Nephron (organoid): ENCODE results near the gene FAAH2.
"Not testable (repeated sequence)": the region's sequence is repeated elsewhere in the genome, so short reads cannot be mapped to it uniquely, and the experiment has no call there.

Experiments used
- H3K27ac Mint-ChIP-seq, 3 experiments: 2 replicates each; pipeline ENCODE4 v1.8.0; 2020; ENCODE audit warnings: mixed read lengths in 3 of 3, mild to moderate bottlenecking in 2 of 3, moderate library complexity in 1 of 3
- H3K27me3 Mint-ChIP-seq: 2 replicates; pipeline ENCODE4 v1.8.0; 2021; ENCODE audit warnings: low read depth, mild to moderate bottlenecking, moderate library complexity, mixed read lengths
- H3K36me3 Mint-ChIP-seq: 2 replicates; pipeline ENCODE4 v1.8.0; 2020; ENCODE audit warnings: low read depth, mixed read lengths
- H3K4me1 Mint-ChIP-seq: 2 replicates; pipeline ENCODE4 v1.8.0; 2020; ENCODE audit warnings: mixed read lengths
- H3K4me3 Mint-ChIP-seq, 3 experiments: 2 replicates each; pipeline ENCODE4 v1.8.0; 2020; ENCODE audit warnings: mild to moderate bottlenecking in 3 of 3, mixed read lengths in 3 of 3, moderate library complexity in 2 of 3
- H3K9me3 Mint-ChIP-seq: 2 replicates; pipeline ENCODE4 v1.8.0; 2020; ENCODE audit warnings: mixed read lengths
- CTCF ChIP-seq, 3 experiments: fragments of 200-600 bp; sonication (generic); IDR thresholded peaks; one replicate each; pipeline ENCODE4 v1.5.0; 2021; ENCODE audit warnings: antibody characterized with exemption in 3 of 3; ENCODE audit not compliant: unreplicated experiment in 3 of 3

The FAAH2 gene

GRCh38 chrX:57294961-57295360 lies 8.5 kb downstream of the FAAH2 start:
- H3K4me3 Mint-ChIP-seq = no peak overlapping the region
- no peak overlapping the region for H3K27ac Mint-ChIP-seq
- H3K4me1 Mint-ChIP-seq = no peaks in the 10 kb centered on the region
- no peak for TF ChIP-seq CTCF (IDR thresholded peaks at IDR 0.05; ENCODE audit: unreplicated experiment in 3 of 3)
- peaks cover 24% of the 10 kb centered on the region for H3K36me3 Mint-ChIP-seq
- peaks cover 28% of the 10 kb centered on the region for H3K9me3 Mint-ChIP-seq
- H3K27me3 Mint-ChIP-seq = no peaks in the 10 kb centered on the region

- not testable (repeated sequence) for H3K4me3 Mint-ChIP-seq, H3K27ac Mint-ChIP-seq, H3K4me1 Mint-ChIP-seq, H3K27me3 Mint-ChIP-seq
- H3K36me3 Mint-ChIP-seq = peaks cover 24% of the 10 kb centered on the region
- H3K9me3 Mint-ChIP-seq = peaks cover 28% of the 10 kb centered on the region
These were observed 9.2 kb downstream of the FAAH2 start for GRCh38 chrX:57295679-57296078.

GRCh38 chrX:57313583-57314215 lies 27.2 kb downstream of the FAAH2 start:
- Mint-ChIP-seq H3K4me1 (no peaks in the 10 kb centered on the region), H3K36me3 (peaks cover 27% of the 10 kb centered on the region), H3K27me3 (no peaks in the 10 kb centered on the region), H3K4me3 (no peak overlapping the region), H3K27ac (no peak overlapping the region), H3K9me3 (peaks cover 42% of the 10 kb centered on the region)
- TF ChIP-seq CTCF (IDR thresholded peaks at IDR 0.05; ENCODE audit: unreplicated experiment in 3 of 3) = no peak

GRCh38 chrX:57329008-57329407 lies 42.5 kb downstream of the FAAH2 start:
- Mint-ChIP-seq H3K4me1 (no peaks in the 10 kb centered on the region), H3K36me3 (peaks cover 14% of the 10 kb centered on the region), H3K4me3 (no peak overlapping the region), H3K27me3 (no peaks in the 10 kb centered on the region), H3K27ac (no peak overlapping the region), H3K9me3 (peaks cover 27% of the 10 kb centered on the region)
- no peak for TF ChIP-seq CTCF (IDR thresholded peaks at IDR 0.05; ENCODE audit: unreplicated experiment in 3 of 3)

- not testable (repeated sequence) for H3K4me1 Mint-ChIP-seq, H3K4me3 Mint-ChIP-seq, H3K27me3 Mint-ChIP-seq, H3K27ac Mint-ChIP-seq
- H3K9me3 Mint-ChIP-seq = peaks cover 40% of the 10 kb centered on the region
- H3K36me3 Mint-ChIP-seq = peaks cover 13% of the 10 kb centered on the region
These were observed 49.3 kb downstream of the FAAH2 start for GRCh38 chrX:57335790-57336189.

GRCh38 chrX:57353472-57354132 lies 67.1 kb downstream of the FAAH2 start:
- Mint-ChIP-seq H3K4me1 (no peaks in the 10 kb centered on the region), H3K36me3 (no peaks in the 10 kb centered on the region)

More at GRCh38 chrX:57353472-57354132, 67.1 kb downstream of the FAAH2 start:
- peaks cover 11% of the 10 kb centered on the region for H3K9me3 Mint-ChIP-seq
- no peaks in the 10 kb centered on the region for H3K27me3 Mint-ChIP-seq
- no peak overlapping the region for H3K4me3 Mint-ChIP-seq
- TF ChIP-seq CTCF (IDR thresholded peaks at IDR 0.05; ENCODE audit: unreplicated experiment in 3 of 3) = no peak
- H3K27ac Mint-ChIP-seq = no peak overlapping the region
